SU-DHL-6 (cell line): ENCODE measurements around the gene LIMCH1.

Source experiments
- CTCF ChIP-seq: fragments of 200-600 bp; sonication (generic); IDR thresholded peaks from one replicate; pipeline ENCODE4 v1.5.1; 2017; ENCODE audit warnings: antibody characterized with exemption, mild to moderate bottlenecking, low read length, moderate library complexity; ENCODE audit not compliant: insufficient read depth, poor library complexity, severe bottlenecking
- EZH2phosphoT487 ChIP-seq: fragments of 200-600 bp; sonication (generic), shearing (Covaris generic); conservative IDR thresholded peaks from 2 replicates; pipeline ENCODE4 v1.6.1; 2018; ENCODE audit warnings: mild to moderate bottlenecking, antibody characterized with exemption, low read length, moderate library complexity, mixed read lengths

- TF ChIP-seq CTCF (no peak), EZH2phosphoT487 (no peak)
Measured at GRCh38 chr4:41714364-41715000, 176.5 kb downstream of the LIMCH1 start.
